Endodermal cell (in vitro differentiated cells): ENCODE data around the gene ITSN1. TPM values are rescaled to one million over a fixed set of nuclear protein-coding genes. Genes with fewer than 3 reads are reported as not detected.

ENCODE experiments used
- DNase-seq: peaks from one replicate; pipeline ENCODE4 v3.0.0-alpha.2; 2017
- H3K27ac ChIP-seq: 2 replicates; pipeline ENCODE4 v1.5.1; 2013; ENCODE audit warnings: mild to moderate bottlenecking, low read depth, low read length, moderate library complexity
- H3K27me3 ChIP-seq: 2 replicates; pipeline ENCODE4 v1.6.1; 2013; ENCODE audit warnings: mild to moderate bottlenecking, low read length, moderate library complexity; ENCODE audit not compliant: insufficient read depth, control insufficient read depth, poor library complexity, severe bottlenecking
- H3K36me3 ChIP-seq: 2 replicates; pipeline ENCODE4 v1.7.0; 2013; ENCODE audit warnings: mild to moderate bottlenecking, low read length, moderate library complexity; ENCODE audit not compliant: control insufficient read depth, insufficient read depth
- H3K4me1 ChIP-seq: one replicate; pipeline ENCODE4 v1.7.0; 2013; ENCODE audit warnings: low read length; ENCODE audit not compliant: control insufficient read depth, insufficient read depth
- H3K4me3 ChIP-seq: 2 replicates; pipeline ENCODE4 v1.5.1; 2013; ENCODE audit warnings: mild to moderate bottlenecking, low read length, moderate library complexity
- H3K9ac ChIP-seq: 2 replicates; pipeline ENCODE4 v1.6.1; 2013; ENCODE audit warnings: mild to moderate bottlenecking, low read length, moderate library complexity; ENCODE audit not compliant: poor library complexity, severe bottlenecking; ENCODE audit errors: extremely low read depth
- H3K9me3 ChIP-seq: 2 replicates; pipeline ENCODE4 v1.6.1; 2013; ENCODE audit warnings: mild to moderate bottlenecking, low read length, moderate library complexity; ENCODE audit not compliant: control insufficient read depth
- H3K27ac Mint-ChIP-seq: 2 replicates; pipeline ENCODE4 v1.8.0; 2020; ENCODE audit warnings: mixed read lengths
- H3K27me3 Mint-ChIP-seq: 2 replicates; pipeline ENCODE4 v1.8.0; 2021; ENCODE audit warnings: mild to moderate bottlenecking, mixed read lengths; ENCODE audit not compliant: insufficient read depth
- H3K36me3 Mint-ChIP-seq: 2 replicates; pipeline ENCODE4 v1.8.0; 2020; ENCODE audit warnings: low read depth, mixed read lengths
- H3K4me1 Mint-ChIP-seq: 2 replicates; pipeline ENCODE4 v1.8.0; 2020; ENCODE audit warnings: mixed read lengths
- H3K4me3 Mint-ChIP-seq: 2 replicates; pipeline ENCODE4 v1.8.0; 2020; ENCODE audit warnings: mild to moderate bottlenecking, moderate library complexity, mixed read lengths
- H3K9me3 Mint-ChIP-seq: 2 replicates; pipeline ENCODE4 v1.8.0; 2020; ENCODE audit warnings: mild to moderate bottlenecking, mixed read lengths
- CTCF ChIP-seq: fragments of 200-600 bp; sonication (generic); conservative IDR thresholded peaks from 2 replicates; pipeline ENCODE4 v1.5.0; 2021; ENCODE audit warnings: antibody characterized with exemption, mild to moderate bottlenecking
- WGBS, 2 experiments: methylation state at CpG; one replicate each; pipeline versions ENCODE4 v1.1.5 to v1.1.7; 2013; ENCODE audit warnings: missing lambda C conversion rate in 2 of 2, mixed read lengths in 1 of 2; ENCODE audit not compliant: insufficient coverage in 1 of 2, insufficient read length in 1 of 2; 5-methylcytosine and 5-hydroxymethylcytosine counted together
- total RNA-seq, 2 donors: library from RNA; stranded (reverse); fragmentation: NEBNext Ultra II Directional in 1 of 2; extraction: Animal tissue kit (Norgen Biotek cat#: 25700) in 1 of 2; gene quantifications; 2 replicates in 1 of 2; 3 replicates in 1 of 2; pipeline ENCODE4 v1.2.1, GENCODE V29; 2021

The ITSN1 gene
- total RNA-seq, 2 donors from 2014 or later: 89.6 to 104 TPM

DNA sequence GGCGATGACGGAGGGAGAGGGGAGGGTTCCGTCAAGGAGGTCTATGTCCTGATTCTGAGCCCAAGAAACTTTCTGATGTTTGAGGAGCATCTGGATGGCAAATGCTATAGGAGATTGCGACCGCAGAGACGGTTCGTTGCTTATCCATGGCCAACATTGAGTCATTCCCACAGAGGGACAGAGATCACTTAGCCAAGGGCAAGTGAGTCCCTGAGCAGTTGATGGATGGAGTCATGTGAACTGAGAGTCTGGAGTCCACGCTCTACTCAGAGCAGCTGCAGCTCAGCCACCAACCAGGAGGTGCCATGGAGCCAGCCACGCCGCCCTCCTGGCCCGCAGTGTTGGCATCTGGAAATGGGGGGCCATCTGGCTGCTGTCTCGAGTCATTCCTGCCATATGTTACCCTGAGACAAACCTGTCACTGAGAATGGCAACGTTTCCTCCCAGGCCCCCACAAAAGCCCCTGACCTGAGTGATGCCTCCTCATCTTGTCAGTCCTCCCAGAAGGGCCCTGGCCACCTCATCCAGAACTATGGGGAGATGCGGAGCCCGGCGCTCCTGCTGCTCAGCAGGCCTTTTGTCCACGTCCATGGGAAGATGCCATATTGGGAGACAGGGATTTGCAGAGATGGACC, 214.7 kb downstream of the ITSN1 start:
- no peak for DNase-seq
- no peak overlapping the region for H3K9ac ChIP-seq
- Mint-ChIP-seq H3K4me1 (peaks cover 22% of the 10 kb centered on the region), H3K27ac (no peak overlapping the region), H3K27me3 (no peaks in the 10 kb centered on the region), H3K9me3 (no peaks in the 10 kb centered on the region), H3K36me3 (no peaks in the 10 kb centered on the region), H3K4me3 (no peak overlapping the region)
- H3K4me3 ChIP-seq: no peak overlapping the region
- peaks cover 4% of the 10 kb centered on the region for H3K4me1 ChIP-seq
- no peaks in the 10 kb centered on the region for H3K36me3 ChIP-seq
- no peaks in the 10 kb centered on the region for H3K9me3 ChIP-seq
- no peak for TF ChIP-seq CTCF
- 96 to 99% methylated on average over 12 to 17 of the region's 17 CpGs for WGBS, 2 experiments
- no peaks in the 10 kb centered on the region for H3K27me3 ChIP-seq
- no peak overlapping the region for H3K27ac ChIP-seq

DNA sequence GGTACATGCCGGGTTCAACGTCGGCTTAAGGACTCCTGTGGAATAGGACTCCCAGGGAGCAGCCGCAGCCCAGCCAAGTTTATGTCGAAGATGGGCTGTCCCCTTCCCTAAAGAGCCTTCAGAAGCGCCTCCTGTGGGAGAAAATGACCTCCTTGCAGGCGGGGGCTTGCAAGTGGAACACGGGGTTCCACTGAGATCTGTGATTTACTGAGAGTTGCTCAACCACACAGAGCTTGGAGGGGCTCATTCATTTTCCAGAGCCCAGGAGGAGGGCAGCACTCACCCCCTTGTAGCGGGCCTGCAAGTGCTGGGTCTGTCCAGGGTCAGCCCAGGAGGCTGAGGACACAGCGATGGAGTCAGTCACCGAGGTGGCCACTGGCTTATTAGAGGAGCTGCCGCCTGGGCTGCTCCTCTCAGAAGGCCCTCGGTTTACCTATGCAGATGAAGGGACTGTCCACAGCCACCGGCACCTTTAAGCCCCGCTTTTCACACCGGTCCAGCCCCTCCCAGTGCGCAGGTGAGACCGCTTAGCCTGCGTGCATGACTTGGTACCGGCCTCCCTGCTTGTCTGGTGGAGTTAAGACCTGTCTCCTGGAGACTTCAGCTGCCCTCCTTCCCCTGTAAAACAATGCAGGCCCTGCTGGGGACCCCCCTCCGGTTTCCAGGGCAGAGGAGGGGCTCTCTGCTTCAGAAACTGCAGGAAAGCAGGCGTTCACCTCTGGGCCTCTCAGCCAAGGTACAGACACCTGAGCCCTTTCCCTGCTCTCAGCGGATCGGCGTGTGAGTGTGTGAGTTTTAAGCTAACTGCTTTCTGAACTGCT, 215.8 kb downstream of the ITSN1 start:
- Histone ChIP-seq H3K9ac (no peak overlapping the region), H3K36me3 (no peaks in the 10 kb centered on the region), H3K4me3 (no peak overlapping the region), H3K4me1 (peaks cover 4% of the 10 kb centered on the region), H3K27ac (no peak overlapping the region), H3K9me3 (no peaks in the 10 kb centered on the region), H3K27me3 (no peaks in the 10 kb centered on the region)
- Mint-ChIP-seq H3K27ac (no peak overlapping the region), H3K4me3 (peak overlapping the region; percentile 6), H3K9me3 (no peaks in the 10 kb centered on the region), H3K36me3 (no peaks in the 10 kb centered on the region), H3K4me1 (peaks cover 22% of the 10 kb centered on the region), H3K27me3 (no peaks in the 10 kb centered on the region)
- 73 to 74% methylated on average over 10 to 25 of the region's 25 CpGs for whole genome bisulfite sequencing, 2 experiments
- peak; percentile 83 for DNase-seq
- TF ChIP-seq CTCF: peak; percentile 22

- no peak overlapping the region for H3K4me3 ChIP-seq
- Mint-ChIP-seq H3K27me3 (no peaks in the 10 kb centered on the region), H3K4me3 (peak overlapping the region; percentile 6), H3K27ac (no peak overlapping the region), H3K4me1 (peaks cover 22% of the 10 kb centered on the region), H3K9me3 (no peaks in the 10 kb centered on the region), H3K36me3 (no peaks in the 10 kb centered on the region)
- H3K4me1 ChIP-seq: peaks cover 4% of the 10 kb centered on the region
- H3K27me3 ChIP-seq: no peaks in the 10 kb centered on the region
- 82 to 90% methylated on average over 13 to 15 of the region's 15 CpGs for WGBS, 2 experiments
- no peaks in the 10 kb centered on the region for H3K36me3 ChIP-seq
- no peak for TF ChIP-seq CTCF
- H3K9me3 ChIP-seq: no peaks in the 10 kb centered on the region
- no peak for DNase-seq
- H3K9ac ChIP-seq: no peak overlapping the region
- H3K27ac ChIP-seq: no peak overlapping the region
These were observed 216.5 kb downstream of the ITSN1 start for GRCh38 chr21:33858667-33859372.
